ENCODE data around the gene C1orf21.
A peak's percentile ranks its signal among the peaks of the same experiment; 100 is the strongest.

C1orf21 gene

GRCh38 chr1:184387476-184388318 lies 868 bp downstream of the C1orf21 start:
- peak overlapping the region; percentile 92 for H3K4me3 ChIP-seq (ENCODE audit: low read length)
- no peaks in the 10 kb centered on the region for H3K9me3 ChIP-seq (replicated peaks; ENCODE audit: low read length)
- no peaks in the 10 kb centered on the region for H3K27me3 ChIP-seq (ENCODE audit: control insufficient read depth, insufficient read depth, low read length)
- H3K4me1 ChIP-seq (ENCODE audit: control insufficient read depth, insufficient read depth, low read length), result peaks cover 11% of the 10 kb centered on the region
- peak overlapping the region; percentile 86 for H3K9ac ChIP-seq (ENCODE audit: low read depth, low read length)
- H3K4me2 ChIP-seq (ENCODE audit: low read length), result peak overlapping the region; percentile 97
- no peaks in the 10 kb centered on the region for H3K36me3 ChIP-seq (ENCODE audit: insufficient read depth, low read length)

- Histone ChIP-seq H3K36me3 (ENCODE audit: insufficient read depth, low read length) (no peaks in the 10 kb centered on the region), H3K4me2 (ENCODE audit: low read length) (peak overlapping the region; percentile 97), H3K27me3 (ENCODE audit: control insufficient read depth, insufficient read depth, low read length) (no peaks in the 10 kb centered on the region), H3K9me3 (replicated peaks; ENCODE audit: low read length) (no peaks in the 10 kb centered on the region), H3K4me3 (ENCODE audit: low read length) (peak overlapping the region; percentile 92), H3K4me1 (ENCODE audit: control insufficient read depth, insufficient read depth, low read length) (peaks cover 11% of the 10 kb centered on the region), H3K9ac (ENCODE audit: low read depth, low read length) (peak overlapping the region; percentile 86)
These were observed 1.6 kb downstream of the C1orf21 start for GRCh38 chr1:184388319-184388889.

- Histone ChIP-seq H3K9ac (ENCODE audit: low read depth, low read length) (peak overlapping the region; percentile 86), H3K4me1 (ENCODE audit: control insufficient read depth, insufficient read depth, low read length) (peaks cover 16% of the 10 kb centered on the region), H3K36me3 (ENCODE audit: insufficient read depth, low read length) (no peaks in the 10 kb centered on the region), H3K4me3 (ENCODE audit: low read length) (peak overlapping the region; percentile 92), H3K9me3 (replicated peaks; ENCODE audit: low read length) (no peaks in the 10 kb centered on the region), H3K4me2 (ENCODE audit: low read length) (peak overlapping the region; percentile 97), H3K27me3 (ENCODE audit: control insufficient read depth, insufficient read depth, low read length) (no peaks in the 10 kb centered on the region)
These were observed 2.1 kb downstream of the C1orf21 start for GRCh38 chr1:184388971-184389370.

GRCh38 chr1:184389446-184389845 lies 2.6 kb downstream of the C1orf21 start:
- Histone ChIP-seq H3K27me3 (ENCODE audit: control insufficient read depth, insufficient read depth, low read length) (no peaks in the 10 kb centered on the region), H3K4me3 (ENCODE audit: low read length) (no peak overlapping the region), H3K9me3 (replicated peaks; ENCODE audit: low read length) (no peaks in the 10 kb centered on the region), H3K9ac (ENCODE audit: low read depth, low read length) (no peak overlapping the region), H3K36me3 (ENCODE audit: insufficient read depth, low read length) (no peaks in the 10 kb centered on the region), H3K4me2 (ENCODE audit: low read length) (no peak overlapping the region), H3K4me1 (ENCODE audit: control insufficient read depth, insufficient read depth, low read length) (peaks cover 20% of the 10 kb centered on the region)

- H3K4me2 ChIP-seq (ENCODE audit: low read length), result no peak overlapping the region
- no peak overlapping the region for H3K4me3 ChIP-seq (ENCODE audit: low read length)
- H3K9ac ChIP-seq (ENCODE audit: low read depth, low read length), result no peak overlapping the region
- no peaks in the 10 kb centered on the region for H3K27me3 ChIP-seq (ENCODE audit: control insufficient read depth, insufficient read depth, low read length)
- H3K9me3 ChIP-seq (replicated peaks; ENCODE audit: low read length), result no peaks in the 10 kb centered on the region
- H3K4me1 ChIP-seq (ENCODE audit: control insufficient read depth, insufficient read depth, low read length), result peaks cover 18% of the 10 kb centered on the region
- no peaks in the 10 kb centered on the region for H3K36me3 ChIP-seq (ENCODE audit: insufficient read depth, low read length)
These were observed 4.1 kb downstream of the C1orf21 start for GRCh38 chr1:184390889-184391288.

- H3K27me3 ChIP-seq (ENCODE audit: control insufficient read depth, insufficient read depth, low read length), result no peaks in the 10 kb centered on the region
These were observed 5.2 kb downstream of the C1orf21 start for GRCh38 chr1:184392067-184392466.

GRCh38 chr1:184392779-184393522 lies 6.1 kb downstream of the C1orf21 start:
- Histone ChIP-seq H3K27me3 (ENCODE audit: control insufficient read depth, insufficient read depth, low read length) (no peaks in the 10 kb centered on the region), H3K4me3 (ENCODE audit: low read length) (no peak overlapping the region), H3K4me1 (ENCODE audit: control insufficient read depth, insufficient read depth, low read length) (peaks cover 16% of the 10 kb centered on the region), H3K4me2 (ENCODE audit: low read length) (no peak overlapping the region), H3K9me3 (replicated peaks; ENCODE audit: low read length) (no peaks in the 10 kb centered on the region), H3K36me3 (ENCODE audit: insufficient read depth, low read length) (no peaks in the 10 kb centered on the region), H3K9ac (ENCODE audit: low read depth, low read length) (no peak overlapping the region)

More at GRCh38 chr1:184392067-184392466, 5.2 kb downstream of the C1orf21 start:
- Histone ChIP-seq H3K9ac (ENCODE audit: low read depth, low read length) (no peak overlapping the region), H3K4me3 (ENCODE audit: low read length) (no peak overlapping the region), H3K36me3 (ENCODE audit: insufficient read depth, low read length) (no peaks in the 10 kb centered on the region), H3K4me1 (ENCODE audit: control insufficient read depth, insufficient read depth, low read length) (peaks cover 16% of the 10 kb centered on the region), H3K9me3 (replicated peaks; ENCODE audit: low read length) (no peaks in the 10 kb centered on the region), H3K4me2 (ENCODE audit: low read length) (no peak overlapping the region)

GRCh38 chr1:184393962-184394361 lies 7.1 kb downstream of the C1orf21 start:
- no peak overlapping the region for H3K4me2 ChIP-seq (ENCODE audit: low read length)
- no peaks in the 10 kb centered on the region for H3K27me3 ChIP-seq (ENCODE audit: control insufficient read depth, insufficient read depth, low read length)
- H3K36me3 ChIP-seq (ENCODE audit: insufficient read depth, low read length), result no peaks in the 10 kb centered on the region
- no peak overlapping the region for H3K4me3 ChIP-seq (ENCODE audit: low read length)
- no peak overlapping the region for H3K9ac ChIP-seq (ENCODE audit: low read depth, low read length)
- peaks cover 10% of the 10 kb centered on the region for H3K4me1 ChIP-seq (ENCODE audit: control insufficient read depth, insufficient read depth, low read length)
- no peaks in the 10 kb centered on the region for H3K9me3 ChIP-seq (replicated peaks; ENCODE audit: low read length)

- Histone ChIP-seq H3K36me3 (ENCODE audit: insufficient read depth, low read length) (no peaks in the 10 kb centered on the region), H3K4me1 (ENCODE audit: control insufficient read depth, insufficient read depth, low read length) (peaks cover 9% of the 10 kb centered on the region), H3K9me3 (replicated peaks; ENCODE audit: low read length) (no peaks in the 10 kb centered on the region), H3K4me3 (ENCODE audit: low read length) (no peak overlapping the region), H3K4me2 (ENCODE audit: low read length) (no peak overlapping the region), H3K9ac (ENCODE audit: low read depth, low read length) (no peak overlapping the region), H3K27me3 (ENCODE audit: control insufficient read depth, insufficient read depth, low read length) (no peaks in the 10 kb centered on the region)
These were observed 8.5 kb downstream of the C1orf21 start for GRCh38 chr1:184395370-184395769.

GRCh38 chr1:184395937-184396480 lies 9.2 kb downstream of the C1orf21 start:
- Histone ChIP-seq H3K4me3 (ENCODE audit: low read length) (no peak overlapping the region), H3K9ac (ENCODE audit: low read depth, low read length) (no peak overlapping the region), H3K27me3 (ENCODE audit: control insufficient read depth, insufficient read depth, low read length) (no peaks in the 10 kb centered on the region), H3K4me1 (ENCODE audit: control insufficient read depth, insufficient read depth, low read length) (peaks cover 9% of the 10 kb centered on the region), H3K9me3 (replicated peaks; ENCODE audit: low read length) (no peaks in the 10 kb centered on the region), H3K36me3 (ENCODE audit: insufficient read depth, low read length) (no peaks in the 10 kb centered on the region), H3K4me2 (ENCODE audit: low read length) (no peak overlapping the region)

GRCh38 chr1:184399192-184399847 lies 12.5 kb downstream of the C1orf21 start:
- Histone ChIP-seq H3K4me2 (ENCODE audit: low read length) (no peak overlapping the region), H3K9ac (ENCODE audit: low read depth, low read length) (no peak overlapping the region), H3K4me1 (ENCODE audit: control insufficient read depth, insufficient read depth, low read length) (peaks cover under 1% of the 10 kb centered on the region), H3K27me3 (ENCODE audit: control insufficient read depth, insufficient read depth, low read length) (no peaks in the 10 kb centered on the region), H3K4me3 (ENCODE audit: low read length) (no peak overlapping the region), H3K9me3 (replicated peaks; ENCODE audit: low read length) (no peaks in the 10 kb centered on the region), H3K36me3 (ENCODE audit: insufficient read depth, low read length) (no peaks in the 10 kb centered on the region)

All from skeletal muscle satellite cell (primary cell).